ENCODE results near the gene WDHD1.
"Not testable (repeated sequence)": the region's sequence is repeated elsewhere in the genome, so short reads cannot be mapped to it uniquely, and the experiment has no call there.

Gene WDHD1

DNA sequence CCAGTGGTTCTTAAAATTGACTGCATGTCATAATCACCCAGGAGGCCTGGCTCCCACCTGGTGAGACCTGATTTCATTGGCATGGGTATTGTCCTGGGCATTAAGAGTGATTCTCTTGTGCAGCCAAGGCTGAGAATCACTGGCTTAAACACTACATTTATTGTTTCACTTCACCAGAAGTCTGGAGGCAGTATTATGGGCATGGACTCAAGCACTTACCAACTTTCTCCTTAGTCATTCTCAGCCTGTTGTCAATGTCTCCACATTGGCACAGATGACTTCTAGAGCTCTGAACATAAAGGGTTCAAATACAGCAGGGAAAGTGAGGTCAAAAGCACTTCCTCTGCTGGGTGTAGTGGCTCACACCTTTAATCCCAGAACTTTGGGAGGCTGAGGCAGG is 98.7 kb downstream of the WDHD1 start:
- H3K4me3 ChIP-seq (ENCODE audit: low read depth, low read length), result no peak overlapping the region
- TF ChIP-seq, protein P1, sequence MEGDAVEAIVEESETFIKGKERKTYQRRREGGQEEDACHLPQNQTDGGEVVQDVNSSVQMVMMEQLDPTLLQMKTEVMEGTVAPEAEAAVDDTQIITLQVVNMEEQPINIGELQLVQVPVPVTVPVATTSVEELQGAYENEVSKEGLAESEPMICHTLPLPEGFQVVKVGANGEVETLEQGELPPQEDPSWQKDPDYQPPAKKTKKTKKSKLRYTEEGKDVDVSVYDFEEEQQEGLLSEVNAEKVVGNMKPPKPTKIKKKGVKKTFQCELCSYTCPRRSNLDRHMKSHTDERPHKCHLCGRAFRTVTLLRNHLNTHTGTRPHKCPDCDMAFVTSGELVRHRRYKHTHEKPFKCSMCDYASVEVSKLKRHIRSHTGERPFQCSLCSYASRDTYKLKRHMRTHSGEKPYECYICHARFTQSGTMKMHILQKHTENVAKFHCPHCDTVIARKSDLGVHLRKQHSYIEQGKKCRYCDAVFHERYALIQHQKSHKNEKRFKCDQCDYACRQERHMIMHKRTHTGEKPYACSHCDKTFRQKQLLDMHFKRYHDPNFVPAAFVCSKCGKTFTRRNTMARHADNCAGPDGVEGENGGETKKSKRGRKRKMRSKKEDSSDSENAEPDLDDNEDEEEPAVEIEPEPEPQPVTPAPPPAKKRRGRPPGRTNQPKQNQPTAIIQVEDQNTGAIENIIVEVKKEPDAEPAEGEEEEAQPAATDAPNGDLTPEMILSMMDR (IDR thresholded peaks at IDR 0.05; ENCODE audit: low read depth, low read length, missing control alignments), result no peak
- no peak for DNase-seq (ENCODE audit: low read depth)

DNA sequence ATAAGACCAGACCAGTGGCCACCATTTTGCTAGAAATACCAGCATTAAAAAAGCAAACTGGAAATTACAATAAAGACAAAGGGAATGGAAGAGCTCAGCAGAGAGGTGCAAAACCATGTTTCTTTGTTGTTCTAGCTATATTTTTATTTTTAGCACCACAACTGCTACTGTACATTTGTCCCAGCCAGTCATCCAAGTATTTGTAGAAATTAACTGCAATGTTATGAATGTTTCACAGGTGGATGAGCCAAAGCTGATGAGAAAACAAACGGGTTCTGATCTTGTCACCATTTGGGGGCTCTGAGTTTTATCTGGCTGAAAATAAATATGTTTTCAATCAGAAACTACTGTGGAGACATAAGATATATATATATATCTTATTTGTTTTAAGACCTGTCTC is 99.3 kb downstream of the WDHD1 start:
- no peak for DNase-seq (ENCODE audit: low read depth)
- H3K4me3 ChIP-seq (ENCODE audit: low read depth, low read length), result no peak overlapping the region; the same call in 1 of the 2 replicates
- TF ChIP-seq, protein P1 (IDR thresholded peaks at IDR 0.05; ENCODE audit: low read depth, low read length, missing control alignments), result no peak

DNA sequence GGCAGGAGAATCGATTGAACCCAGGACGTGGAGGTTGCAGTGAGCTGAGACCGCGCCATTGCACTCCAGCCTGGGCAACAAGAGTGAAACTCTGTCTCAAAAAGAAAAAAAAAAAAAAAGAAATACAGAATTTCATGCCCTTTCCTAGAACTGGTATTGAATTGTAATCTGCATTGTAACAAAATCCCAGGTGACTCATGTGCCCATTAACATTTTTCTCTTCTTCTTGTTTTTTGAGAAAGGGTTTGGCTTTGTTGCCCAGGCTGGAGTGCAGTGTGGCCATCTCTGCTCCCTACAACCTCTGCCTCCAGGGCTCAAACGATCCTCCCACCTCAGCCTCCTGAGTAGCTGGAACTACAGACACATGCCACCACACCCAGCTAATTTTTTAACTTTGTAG is 100.3 kb downstream of the WDHD1 start:
- H3K4me3 ChIP-seq (ENCODE audit: low read depth, low read length); DNase-seq (ENCODE audit: low read depth): not testable (repeated sequence)

DNA sequence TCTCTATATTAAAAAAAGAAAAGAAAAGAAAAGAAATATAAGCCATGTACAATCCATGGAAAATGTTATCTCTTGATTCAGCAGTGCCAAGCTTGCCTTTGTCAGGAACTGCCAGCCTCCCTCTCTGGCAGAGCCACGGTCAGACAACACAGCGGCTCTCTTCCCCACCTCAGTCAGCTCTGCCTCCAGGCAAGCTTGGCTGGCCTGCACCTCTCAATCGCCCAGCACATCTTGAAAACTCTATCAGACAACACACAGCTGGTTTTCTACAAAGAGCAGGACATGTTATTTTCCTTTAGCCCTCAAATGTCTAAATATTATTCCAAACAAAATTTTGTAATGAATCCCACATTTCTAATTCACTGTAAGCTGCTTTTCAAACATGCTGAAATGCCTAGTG is 104.3 kb downstream of the WDHD1 start:
- TF ChIP-seq, protein P1 (IDR thresholded peaks at IDR 0.05; ENCODE audit: low read depth, low read length, missing control alignments), result no peak
- H3K4me3 ChIP-seq (ENCODE audit: low read depth, low read length), result no peak overlapping the region
- DNase-seq (ENCODE audit: low read depth), result no peak

DNA sequence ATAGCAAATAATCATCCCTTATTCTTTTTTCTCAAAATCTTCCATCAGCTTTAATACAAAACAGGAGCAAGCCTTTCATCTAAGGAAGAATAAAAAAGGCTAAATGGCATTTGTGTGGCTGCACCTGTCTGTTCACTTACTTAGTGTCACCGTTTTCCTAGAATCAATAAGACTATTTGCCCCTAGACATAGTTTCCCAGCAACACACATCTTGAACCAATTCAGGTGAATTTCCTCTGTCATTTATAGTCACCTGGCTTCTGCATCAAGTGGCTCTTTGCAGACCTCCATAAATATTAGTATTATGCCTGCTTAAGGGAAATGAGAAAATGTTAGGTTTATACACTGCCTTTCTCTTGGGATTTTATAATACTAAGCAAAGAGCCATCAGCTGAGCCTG is 106.8 kb downstream of the WDHD1 start:
- DNase-seq (ENCODE audit: low read depth), result no peak
- no peak overlapping the region for H3K4me3 ChIP-seq (ENCODE audit: low read depth, low read length)
- TF ChIP-seq, protein P1 (IDR thresholded peaks at IDR 0.05; ENCODE audit: low read depth, low read length, missing control alignments), result no peak

DNA sequence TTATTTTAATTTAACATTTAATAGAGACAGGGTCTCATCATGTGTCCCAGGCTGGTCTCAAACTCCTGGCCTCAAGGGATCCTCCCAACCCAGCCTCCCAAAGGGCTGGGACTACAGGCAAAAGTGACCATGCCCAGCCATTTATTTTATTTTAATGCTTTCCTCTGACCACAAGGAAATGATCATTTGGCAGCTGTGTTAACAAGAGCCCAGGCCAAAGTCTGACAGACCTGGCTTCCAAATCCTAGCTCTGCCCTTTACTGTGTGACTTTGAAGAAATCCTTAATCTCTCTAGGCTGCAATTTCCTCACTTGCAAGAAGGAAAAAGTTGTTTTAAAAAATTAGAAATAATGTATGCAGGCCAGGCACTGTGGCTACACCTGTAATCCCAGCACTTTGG is 107.6 kb downstream of the WDHD1 start:
- H3K4me3 ChIP-seq (ENCODE audit: low read depth, low read length), result no peak overlapping the region
- DNase-seq (ENCODE audit: low read depth), result no peak
- TF ChIP-seq, protein P1 (IDR thresholded peaks at IDR 0.05; ENCODE audit: low read depth, low read length, missing control alignments), result no peak

DNA sequence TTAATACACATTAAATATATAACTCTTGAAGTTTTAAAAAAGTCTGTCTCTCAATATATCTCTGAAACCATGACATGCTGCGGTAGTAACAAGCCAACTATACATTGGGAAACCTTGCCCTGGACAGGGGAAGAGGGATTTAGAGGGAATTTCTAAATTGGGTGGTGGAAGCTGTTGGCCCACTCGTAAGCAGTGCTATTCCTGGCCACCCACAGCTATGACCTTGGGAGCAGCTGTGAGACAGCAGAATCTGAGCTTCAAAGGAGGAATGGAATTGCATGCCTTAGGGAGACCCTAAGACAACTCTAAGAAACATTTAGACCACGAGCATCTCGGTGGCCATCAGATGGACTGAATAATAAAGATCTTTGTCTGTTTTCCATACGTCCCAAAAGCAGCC is 108.5 kb downstream of the WDHD1 start:
- H3K4me3 ChIP-seq (ENCODE audit: low read depth, low read length), result no peak overlapping the region
- TF ChIP-seq, protein P1 (IDR thresholded peaks at IDR 0.05; ENCODE audit: low read depth, low read length, missing control alignments), result no peak
- DNase-seq (ENCODE audit: low read depth), result no peak

DNA sequence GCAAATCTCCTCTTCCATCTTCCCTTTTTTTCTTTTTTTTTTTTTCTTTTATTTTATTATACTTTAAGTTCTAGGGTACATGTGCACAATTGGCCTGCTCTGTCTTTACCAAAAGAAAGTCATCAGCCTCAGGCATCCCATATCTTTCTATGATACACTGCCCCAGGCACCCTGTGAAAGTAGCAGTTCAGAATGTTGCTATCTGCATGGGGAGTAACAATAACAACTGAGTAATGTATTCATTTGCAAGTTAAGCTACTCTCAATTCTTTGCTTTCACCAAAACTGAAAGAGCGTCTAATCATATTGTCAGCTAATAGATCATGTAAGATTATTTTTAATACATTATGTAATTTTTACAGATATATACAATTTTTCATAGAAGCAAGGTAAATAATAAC is 110.8 kb downstream of the WDHD1 start:
- no peak for DNase-seq (ENCODE audit: low read depth)
- H3K4me3 ChIP-seq (ENCODE audit: low read depth, low read length), result no peak overlapping the region
- TF ChIP-seq, protein P1 (IDR thresholded peaks at IDR 0.05; ENCODE audit: low read depth, low read length, missing control alignments), result no peak
